Measurements from ENCODE around the gene C11orf91. TPM values are rescaled to one million over a fixed set of nuclear protein-coding genes. Genes with fewer than 3 reads are reported as not detected.
"Not testable (repeated sequence)": the region's sequence is repeated elsewhere in the genome, so short reads cannot be mapped to it uniquely, and the experiment has no call there.

Gene C11orf91
- total RNA-seq, result 0.13 TPM in 1 of 2 replicates, not detected in the other

- peak; percentile 95 for DNase-seq (ENCODE audit: low read depth, low spot score)
These were observed at the start of gene C11orf91 for GRCh38 chr11:33700502-33701271. C11orf91 (minus strand) TSS chr11:33700826; CDS start chr11:33700740, 86 bp downstream.

GRCh38 chr11:33747979-33748378 lies 47.4 kb upstream of the C11orf91 start:
- DNase-seq (ENCODE audit: low read depth, low spot score), result no peak

- DNase-seq (ENCODE audit: low read depth, low spot score), result no peak
These were observed 42.7 kb upstream of the C11orf91 start for GRCh38 chr11:33743291-33743690.

- DNase-seq (ENCODE audit: low read depth, low spot score), result no peak
These were observed 41.7 kb upstream of the C11orf91 start for GRCh38 chr11:33742249-33742851.

- DNase-seq (ENCODE audit: low read depth, low spot score), result no peak
These were observed 41.2 kb upstream of the C11orf91 start for GRCh38 chr11:33741806-33742205.

- no peak for DNase-seq (ENCODE audit: low read depth, low spot score)
These were observed 36.8 kb upstream of the C11orf91 start for GRCh38 chr11:33737362-33737821.

- peak; percentile 82 for DNase-seq (ENCODE audit: low read depth, low spot score)
These were observed 35.7 kb upstream of the C11orf91 start, which contains the start of gene CD59 for GRCh38 chr11:33736148-33736812. CD59 (minus strand) TSS chr11:33736423; CDS start chr11:33722445, 13,978 bp downstream.

GRCh38 chr11:33735271-33736147 lies 34.9 kb upstream of the C11orf91 start:
- DNase-seq (ENCODE audit: low read depth, low spot score), result no peak

GRCh38 chr11:33734441-33735270 lies 34.0 kb upstream of the C11orf91 start:
- no peak for DNase-seq (ENCODE audit: low read depth, low spot score)

- DNase-seq (ENCODE audit: low read depth, low spot score), result no peak
These were observed 33.4 kb upstream of the C11orf91 start for GRCh38 chr11:33733980-33734379.

- no peak for DNase-seq (ENCODE audit: low read depth, low spot score)
These were observed 31.3 kb upstream of the C11orf91 start for GRCh38 chr11:33731723-33732531.

- DNase-seq (ENCODE audit: low read depth, low spot score), result no peak
These were observed 30.1 kb upstream of the C11orf91 start for GRCh38 chr11:33730716-33731115.

GRCh38 chr11:33729072-33729664 lies 28.5 kb upstream of the C11orf91 start:
- not testable (repeated sequence) for DNase-seq (ENCODE audit: low read depth, low spot score)

- DNase-seq (ENCODE audit: low read depth, low spot score), result not testable (repeated sequence)
These were observed 26.9 kb upstream of the C11orf91 start for GRCh38 chr11:33727539-33727938.

GRCh38 chr11:33725496-33725895 lies 24.9 kb upstream of the C11orf91 start:
- DNase-seq (ENCODE audit: low read depth, low spot score), result no peak

- peak; percentile 90 for DNase-seq (ENCODE audit: low read depth, low spot score)
These were observed 24.0 kb upstream of the C11orf91 start for GRCh38 chr11:33724644-33725035.

GRCh38 chr11:33723238-33723881 lies 22.7 kb upstream of the C11orf91 start:
- peak; percentile 94 for DNase-seq (ENCODE audit: low read depth, low spot score)

GRCh38 chr11:33722590-33723234 lies 22.1 kb upstream of the C11orf91 start:
- DNase-seq (ENCODE audit: low read depth, low spot score), result no peak

Data from pulmonary artery endothelial cell (primary cell).